HL-60 (cell line): ENCODE measurements around the gene GGTA1.

Experiments
- DNase-seq, 2 experiments: peaks; one replicate each; pipeline ENCODE4 v3.0.0-alpha.2; 2010 to 2020; ENCODE audit warnings: low read depth in 1 of 2, low spot score in 1 of 2
- H3K27ac ChIP-seq: fragments of 250-450 bp; sonication (Bioruptor Pico); replicated peaks from 2 replicates; pipeline ENCODE4 v1.5.1; 2020; ENCODE audit warnings: mild to moderate bottlenecking, moderate library complexity
- H3K27me3 ChIP-seq: fragments of 250-450 bp; sonication (Bioruptor Pico); 2 replicates; pipeline ENCODE4 v1.5.1; 2021; ENCODE audit warnings: mild to moderate bottlenecking, moderate library complexity; ENCODE audit not compliant: insufficient read depth, poor library complexity, severe bottlenecking
- H3K4me3 ChIP-seq: replicated peaks from 2 replicates; pipeline ENCODE4 v1.5.1; 2011; ENCODE audit warnings: mild to moderate bottlenecking, control low read depth, low read length; ENCODE audit not compliant: insufficient read depth
- CTCF ChIP-seq: IDR thresholded peaks from one replicate; pipeline ENCODE4 v1.5.1; 2011; ENCODE audit warnings: low read length, control low read depth, inconsistent platforms; ENCODE audit not compliant: insufficient read depth
- GABPA ChIP-seq: IDR thresholded peaks from 2 replicates; pipeline ENCODE4 v1.6.1; 2012; ENCODE audit warnings: low read depth
- POLR2AphosphoS5 ChIP-seq: IDR thresholded peaks from 2 replicates; pipeline ENCODE4 v1.6.1; 2012; ENCODE audit warnings: low read depth
- SPI1 ChIP-seq: IDR thresholded peaks from 2 replicates; pipeline ENCODE4 v1.6.1; 2012; ENCODE audit warnings: low read depth, mild to moderate bottlenecking, borderline replicate concordance
- TF ChIP-seq, protein P1 (sequence below): IDR thresholded peaks from 2 replicates; pipeline ENCODE4 v1.6.1; 2012; ENCODE audit warnings: low read depth; ENCODE audit not compliant: insufficient replicate concordance

GGTA1 gene

DNA sequence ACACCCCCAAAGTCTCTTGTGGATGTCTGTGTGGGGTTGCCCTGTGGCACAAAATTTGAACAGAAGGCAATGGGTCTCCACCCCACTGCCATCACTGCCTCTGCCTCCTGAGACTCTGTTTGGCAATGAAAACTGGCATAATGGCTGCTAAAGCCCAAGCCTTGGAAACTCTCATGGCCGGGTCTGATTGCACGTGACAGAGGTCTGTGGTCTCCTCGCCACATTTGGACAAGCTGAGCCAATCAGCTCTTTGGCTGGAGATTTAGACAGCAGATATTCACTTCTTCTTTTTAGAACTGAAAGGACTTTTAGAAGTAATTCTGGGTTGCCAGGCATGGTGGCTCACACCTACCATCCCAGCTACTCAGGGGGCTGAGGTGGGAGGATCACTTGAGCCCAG is 5.5 kb downstream of the GGTA1 start:
- TF ChIP-seq, protein P1, sequence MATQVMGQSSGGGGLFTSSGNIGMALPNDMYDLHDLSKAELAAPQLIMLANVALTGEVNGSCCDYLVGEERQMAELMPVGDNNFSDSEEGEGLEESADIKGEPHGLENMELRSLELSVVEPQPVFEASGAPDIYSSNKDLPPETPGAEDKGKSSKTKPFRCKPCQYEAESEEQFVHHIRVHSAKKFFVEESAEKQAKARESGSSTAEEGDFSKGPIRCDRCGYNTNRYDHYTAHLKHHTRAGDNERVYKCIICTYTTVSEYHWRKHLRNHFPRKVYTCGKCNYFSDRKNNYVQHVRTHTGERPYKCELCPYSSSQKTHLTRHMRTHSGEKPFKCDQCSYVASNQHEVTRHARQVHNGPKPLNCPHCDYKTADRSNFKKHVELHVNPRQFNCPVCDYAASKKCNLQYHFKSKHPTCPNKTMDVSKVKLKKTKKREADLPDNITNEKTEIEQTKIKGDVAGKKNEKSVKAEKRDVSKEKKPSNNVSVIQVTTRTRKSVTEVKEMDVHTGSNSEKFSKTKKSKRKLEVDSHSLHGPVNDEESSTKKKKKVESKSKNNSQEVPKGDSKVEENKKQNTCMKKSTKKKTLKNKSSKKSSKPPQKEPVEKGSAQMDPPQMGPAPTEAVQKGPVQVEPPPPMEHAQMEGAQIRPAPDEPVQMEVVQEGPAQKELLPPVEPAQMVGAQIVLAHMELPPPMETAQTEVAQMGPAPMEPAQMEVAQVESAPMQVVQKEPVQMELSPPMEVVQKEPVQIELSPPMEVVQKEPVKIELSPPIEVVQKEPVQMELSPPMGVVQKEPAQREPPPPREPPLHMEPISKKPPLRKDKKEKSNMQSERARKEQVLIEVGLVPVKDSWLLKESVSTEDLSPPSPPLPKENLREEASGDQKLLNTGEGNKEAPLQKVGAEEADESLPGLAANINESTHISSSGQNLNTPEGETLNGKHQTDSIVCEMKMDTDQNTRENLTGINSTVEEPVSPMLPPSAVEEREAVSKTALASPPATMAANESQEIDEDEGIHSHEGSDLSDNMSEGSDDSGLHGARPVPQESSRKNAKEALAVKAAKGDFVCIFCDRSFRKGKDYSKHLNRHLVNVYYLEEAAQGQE, result no peak
- peak; percentile 91 for TF ChIP-seq SPI1
- no peak for TF ChIP-seq POLR2AphosphoS5
- Histone ChIP-seq H3K27me3 (peaks cover 2% of the 10 kb centered on the region), H3K27ac (peak overlapping the region; percentile 22), H3K4me3 (no peak overlapping the region)
- DNase-seq, result peak in 1 of 2 experiments; percentile 81

DNA sequence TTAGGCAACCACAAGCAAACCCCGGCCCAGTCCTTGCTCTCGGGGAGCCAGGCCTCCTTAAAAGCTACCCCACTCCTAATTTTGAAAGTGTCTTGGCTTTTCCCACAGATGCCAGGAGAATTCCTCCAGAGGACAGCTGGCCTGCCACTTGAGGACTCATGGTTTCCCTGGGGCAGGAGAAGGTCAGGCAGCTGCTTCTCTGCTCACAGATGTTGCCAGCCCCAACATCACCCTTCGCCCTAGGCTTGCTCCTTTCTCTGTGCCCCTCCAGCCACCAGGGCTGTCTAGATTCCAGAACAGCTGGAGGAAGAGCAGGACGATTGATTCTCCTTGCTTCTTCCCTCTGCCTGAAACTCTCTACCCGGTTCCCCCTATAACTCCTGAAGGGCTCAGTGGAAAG is 8.5 kb downstream of the GGTA1 start:
- H3K27ac ChIP-seq, result no peak overlapping the region
- H3K27me3 ChIP-seq, result no peaks in the 10 kb centered on the region
- no peak overlapping the region for H3K4me3 ChIP-seq
- TF ChIP-seq POLR2AphosphoS5, result no peak
- TF ChIP-seq, protein P1, result no peak
- TF ChIP-seq CTCF, result no peak
- TF ChIP-seq SPI1, result no peak
- TF ChIP-seq GABPA, result no peak
- DNase-seq, result no peak

DNA sequence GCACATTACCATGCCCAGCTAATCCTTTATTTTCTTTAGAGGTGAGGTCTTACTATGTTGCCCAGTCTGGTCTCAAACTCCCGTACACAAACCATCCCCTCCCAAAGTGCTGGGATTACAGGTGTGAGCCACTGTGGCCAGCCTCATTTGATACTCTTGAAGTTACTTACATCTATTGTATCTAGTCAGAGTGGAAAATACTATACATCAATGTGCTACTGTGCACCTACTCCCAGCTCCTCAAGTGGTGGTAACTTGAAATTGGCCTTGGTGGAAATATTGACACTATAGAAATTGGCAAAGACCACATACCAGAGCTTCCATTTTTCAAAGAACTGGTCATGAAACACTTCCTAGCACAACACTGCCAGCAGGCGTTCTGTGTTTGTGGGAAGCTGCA is 10.3 kb downstream of the GGTA1 start:
- TF ChIP-seq POLR2AphosphoS5 (no peak), CTCF (no peak), GABPA (no peak), SPI1 (no peak)
- TF ChIP-seq, protein P1, result no peak
- Histone ChIP-seq H3K27me3 (no peaks in the 10 kb centered on the region), H3K27ac (no peak overlapping the region), H3K4me3 (no peak overlapping the region)
- DNase-seq, result no peak

DNA sequence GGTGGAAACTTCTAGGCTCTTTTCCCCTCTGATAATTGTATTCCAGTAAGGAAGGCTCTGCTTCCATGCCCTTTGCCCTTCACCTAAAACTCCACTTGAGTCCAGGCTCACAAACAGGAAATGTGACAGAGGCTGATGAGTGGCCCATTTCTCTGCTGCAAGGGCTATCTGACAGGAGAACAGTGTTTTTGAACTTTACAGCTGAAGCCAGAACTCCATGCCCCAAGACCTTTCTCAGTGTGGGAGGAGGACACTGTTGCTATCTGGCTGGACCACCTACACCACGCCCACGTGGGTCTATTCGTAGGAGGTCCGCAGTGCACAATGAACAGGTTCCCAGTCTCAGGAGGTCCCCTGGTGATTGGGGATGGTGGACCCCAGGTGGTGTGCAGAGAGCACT is 13.6 kb downstream of the GGTA1 start:
- TF ChIP-seq, protein P1, result no peak
- no peak for TF ChIP-seq SPI1
- no peak for TF ChIP-seq POLR2AphosphoS5
- TF ChIP-seq CTCF, result no peak
- no peak for TF ChIP-seq GABPA
- Histone ChIP-seq H3K27me3 (no peaks in the 10 kb centered on the region), H3K27ac (peak overlapping the region; percentile 32), H3K4me3 (no peak overlapping the region)
- no peak for DNase-seq
